BE2C (cell line): ENCODE results near the gene PAN2.

Experiments
- DNase-seq: peaks from one replicate; pipeline ENCODE4 v3.0.0-alpha.2; 2020
- H3K27me3 ChIP-seq: fragments of 250-450 bp; sonication (Bioruptor Pico); 2 replicates; pipeline ENCODE4 v1.5.1; 2020; ENCODE audit warnings: mild to moderate bottlenecking
- H3K36me3 ChIP-seq: fragments of 250-450 bp; sonication (Bioruptor Pico); 2 replicates; pipeline ENCODE4 v1.5.1; 2020; ENCODE audit warnings: mild to moderate bottlenecking
- H3K4me1 ChIP-seq: fragments of 250-450 bp; sonication (Bioruptor Pico); 2 replicates; pipeline ENCODE4 v1.5.1; 2020
- H3K4me3 ChIP-seq: 2 replicates; pipeline ENCODE4 v1.5.1; 2011; ENCODE audit warnings: low read depth, low read length
- H3K9me3 ChIP-seq: fragments of 250-450 bp; sonication (Bioruptor Pico); 2 replicates; pipeline ENCODE4 v1.5.1; 2020
- CTCF ChIP-seq: IDR thresholded peaks from 2 replicates; pipeline ENCODE4 v1.5.1; 2012; ENCODE audit warnings: mild to moderate bottlenecking, low read depth, low read length

The PAN2 gene

GRCh38 chr12:56317675-56318074, 16.1 kb downstream of the PAN2 start:
- H3K36me3 ChIP-seq = peaks cover 21% of the 10 kb centered on the region

GRCh38 chr12:56315622-56316473, 18.0 kb downstream of the PAN2 start, which contains the start of gene CNPY2:
TSS of gene CNPY2 (minus strand) at chr12:56315988. CDS start at chr12:56315217, 771 bp downstream.
- Histone ChIP-seq H3K4me1 (no peaks in the 10 kb centered on the region), H3K4me3 (peak within 1 kb of the TSS; percentile 80), H3K36me3 (peaks cover 30% of the 10 kb centered on the region), H3K9me3 (no peaks in the 10 kb centered on the region), H3K27me3 (no peaks in the 10 kb centered on the region)
- TF ChIP-seq CTCF = peak; percentile 40
- DNase-seq = peak; percentile 98

More at GRCh38 chr12:56317675-56318074, 16.1 kb downstream of the PAN2 start:
- Histone ChIP-seq H3K9me3 (no peaks in the 10 kb centered on the region), H3K4me3 (no peak overlapping the region), H3K27me3 (no peaks in the 10 kb centered on the region), H3K4me1 (no peaks in the 10 kb centered on the region)
- no peak for DNase-seq
- TF ChIP-seq CTCF = peak; percentile 16; the same call in 1 of the 2 replicates

GRCh38 chr12:56315249-56315621, 18.6 kb downstream of the PAN2 start:
- H3K36me3 ChIP-seq = peaks cover 36% of the 10 kb centered on the region
- no peaks in the 10 kb centered on the region for H3K9me3 ChIP-seq
- no peak for TF ChIP-seq CTCF
- no peak for DNase-seq
- H3K4me3 ChIP-seq = peak overlapping the region; percentile 80
- H3K27me3 ChIP-seq = no peaks in the 10 kb centered on the region
- no peaks in the 10 kb centered on the region for H3K4me1 ChIP-seq

GRCh38 chr12:56311003-56311402, 22.8 kb downstream of the PAN2 start:
- Histone ChIP-seq H3K4me1 (no peaks in the 10 kb centered on the region), H3K9me3 (no peaks in the 10 kb centered on the region), H3K36me3 (peaks cover 40% of the 10 kb centered on the region), H3K4me3 (no peak overlapping the region), H3K27me3 (no peaks in the 10 kb centered on the region)
- no peak for DNase-seq
- TF ChIP-seq CTCF = no peak

- H3K4me1 ChIP-seq = no peaks in the 10 kb centered on the region
- H3K36me3 ChIP-seq = peaks cover 32% of the 10 kb centered on the region
- no peaks in the 10 kb centered on the region for H3K27me3 ChIP-seq
- DNase-seq = no peak
- no peaks in the 10 kb centered on the region for H3K9me3 ChIP-seq
- no peak for TF ChIP-seq CTCF
- no peak overlapping the region for H3K4me3 ChIP-seq
These were observed 25.1 kb downstream of the PAN2 start for GRCh38 chr12:56308714-56309113.
